ENCODE results near the gene SAMD1.
"Not testable (repeated sequence)": the region's sequence is repeated elsewhere in the genome, so short reads cannot be mapped to it uniquely, and the experiment has no call there.

Gene SAMD1

GRCh38 chr19:14051980-14052379, 38.6 kb downstream of the SAMD1 start:
- Histone ChIP-seq H3K27me3 (ENCODE audit: control insufficient read depth, insufficient read depth, low read length) (no peaks in the 10 kb centered on the region), H3K4me3 (ENCODE audit: low read length) (no peak overlapping the region), H3K9me3 (ENCODE audit: control insufficient read depth, insufficient read depth, low read length) (no peaks in the 10 kb centered on the region), H3K36me3 (ENCODE audit: control insufficient read depth, insufficient read depth, low read length) (no peaks in the 10 kb centered on the region; the same call in 1 of the 2 replicates), H3K27ac (ENCODE audit: low read length) (no peak overlapping the region), H3K4me1 (ENCODE audit: control insufficient read depth, insufficient read depth, low read length) (no peaks in the 10 kb centered on the region)
- DNase-seq (ENCODE audit: low read depth, low spot score): no peak
- no CpG with 5 or more reads among the region's 9 CpGs for WGBS (ENCODE audit: insufficient coverage, insufficient read length)

GRCh38 chr19:14050961-14051360, 39.6 kb downstream of the SAMD1 start:
- not testable (repeated sequence) for DNase-seq (ENCODE audit: low read depth, low spot score); H3K4me1 ChIP-seq (ENCODE audit: control insufficient read depth, insufficient read depth, low read length); H3K27ac ChIP-seq (ENCODE audit: low read length); H3K4me3 ChIP-seq (ENCODE audit: low read length); H3K36me3 ChIP-seq (ENCODE audit: control insufficient read depth, insufficient read depth, low read length); H3K9me3 ChIP-seq (ENCODE audit: control insufficient read depth, insufficient read depth, low read length); H3K27me3 ChIP-seq (ENCODE audit: control insufficient read depth, insufficient read depth, low read length)
- WGBS (ENCODE audit: insufficient coverage, insufficient read length): no CpG with 5 or more reads among the region's 11 CpGs

- no CpG with 5 or more reads among the region's 4 CpGs for WGBS (ENCODE audit: insufficient coverage, insufficient read length)
Measured at GRCh38 chr19:14050512-14050911, 40.0 kb downstream of the SAMD1 start.

GRCh38 chr19:14048443-14049153, 42.0 kb downstream of the SAMD1 start:
- Histone ChIP-seq H3K36me3 (ENCODE audit: control insufficient read depth, insufficient read depth, low read length) (no peaks in the 10 kb centered on the region; the same call in 1 of the 2 replicates), H3K4me3 (ENCODE audit: low read length) (no peak overlapping the region), H3K4me1 (ENCODE audit: control insufficient read depth, insufficient read depth, low read length) (no peaks in the 10 kb centered on the region), H3K27ac (ENCODE audit: low read length) (no peak overlapping the region), H3K27me3 (ENCODE audit: control insufficient read depth, insufficient read depth, low read length) (no peaks in the 10 kb centered on the region), H3K9me3 (ENCODE audit: control insufficient read depth, insufficient read depth, low read length) (no peaks in the 10 kb centered on the region)
- no peak for DNase-seq (ENCODE audit: low read depth, low spot score)
- no CpG with 5 or more reads among the region's 8 CpGs for WGBS (ENCODE audit: insufficient coverage, insufficient read length)

More at GRCh38 chr19:14050512-14050911, 40.0 kb downstream of the SAMD1 start:
- no peak overlapping the region for H3K4me3 ChIP-seq (ENCODE audit: low read length)
- no peaks in the 10 kb centered on the region; the same call in 1 of the 2 replicates for H3K36me3 ChIP-seq (ENCODE audit: control insufficient read depth, insufficient read depth, low read length)
- no peak for DNase-seq (ENCODE audit: low read depth, low spot score)
- H3K9me3 ChIP-seq (ENCODE audit: control insufficient read depth, insufficient read depth, low read length): no peaks in the 10 kb centered on the region
- no peaks in the 10 kb centered on the region for H3K4me1 ChIP-seq (ENCODE audit: control insufficient read depth, insufficient read depth, low read length)
- no peak overlapping the region for H3K27ac ChIP-seq (ENCODE audit: low read length)
- no peaks in the 10 kb centered on the region for H3K27me3 ChIP-seq (ENCODE audit: control insufficient read depth, insufficient read depth, low read length)

GRCh38 chr19:14047866-14048265, 42.7 kb downstream of the SAMD1 start:
- not testable (repeated sequence) for H3K36me3 ChIP-seq (ENCODE audit: control insufficient read depth, insufficient read depth, low read length); H3K4me1 ChIP-seq (ENCODE audit: control insufficient read depth, insufficient read depth, low read length); H3K4me3 ChIP-seq (ENCODE audit: low read length); DNase-seq (ENCODE audit: low read depth, low spot score); H3K9me3 ChIP-seq (ENCODE audit: control insufficient read depth, insufficient read depth, low read length); H3K27ac ChIP-seq (ENCODE audit: low read length); H3K27me3 ChIP-seq (ENCODE audit: control insufficient read depth, insufficient read depth, low read length)
- no CpG with 5 or more reads among the region's 10 CpGs for WGBS (ENCODE audit: insufficient coverage, insufficient read length)

GRCh38 chr19:14042659-14043608, 47.6 kb downstream of the SAMD1 start:
- H3K4me1 ChIP-seq (ENCODE audit: control insufficient read depth, insufficient read depth, low read length); H3K9me3 ChIP-seq (ENCODE audit: control insufficient read depth, insufficient read depth, low read length); DNase-seq (ENCODE audit: low read depth, low spot score); H3K36me3 ChIP-seq (ENCODE audit: control insufficient read depth, insufficient read depth, low read length); H3K27me3 ChIP-seq (ENCODE audit: control insufficient read depth, insufficient read depth, low read length); H3K4me3 ChIP-seq (ENCODE audit: low read length); H3K27ac ChIP-seq (ENCODE audit: low read length): not testable (repeated sequence)
- no CpG with 5 or more reads among the region's 19 CpGs for WGBS (ENCODE audit: insufficient coverage, insufficient read length)

GRCh38 chr19:14039181-14039580, 51.4 kb downstream of the SAMD1 start:
- no CpG with 5 or more reads among the region's 7 CpGs for WGBS (ENCODE audit: insufficient coverage, insufficient read length)
- DNase-seq (ENCODE audit: low read depth, low spot score): no peak
- no peaks in the 10 kb centered on the region; the same call in 1 of the 2 replicates for H3K36me3 ChIP-seq (ENCODE audit: control insufficient read depth, insufficient read depth, low read length)
- H3K27ac ChIP-seq (ENCODE audit: low read length): no peak overlapping the region
- H3K4me3 ChIP-seq (ENCODE audit: low read length): no peak overlapping the region
- H3K27me3 ChIP-seq (ENCODE audit: control insufficient read depth, insufficient read depth, low read length): no peaks in the 10 kb centered on the region
- H3K9me3 ChIP-seq (ENCODE audit: control insufficient read depth, insufficient read depth, low read length): no peaks in the 10 kb centered on the region
- no peaks in the 10 kb centered on the region for H3K4me1 ChIP-seq (ENCODE audit: control insufficient read depth, insufficient read depth, low read length)
